ENCODE data around the gene INCENP. TPM values are rescaled to one million over a fixed set of nuclear protein-coding genes. Genes with fewer than 3 reads are reported as not detected.

Gene INCENP
- total and polyA plus RNA-seq, 2 donors (not counting 1 experiment from before 2014, with no cell fraction given) = 8.9 to 37.8 TPM

- Histone ChIP-seq H3K9ac (ENCODE audit: low read length) (no peak overlapping the region), H3K4me3 (ENCODE audit: control extremely low read depth in 1 of 5, extremely low read depth in 1 of 5, insufficient read depth in 1 of 5, low read depth in 2 of 5, low read length in 4 of 5) (no peak overlapping the region), H3K36me3 (replicated peaks in 1 of 2; ENCODE audit: control extremely low read depth in 1 of 2, control insufficient read depth in 1 of 2, extremely low read depth in 1 of 2, insufficient read depth in 2 of 2, low read length in 1 of 2) (peaks cover 3 to 39% of the 10 kb centered on the region in 2 experiments), H3K4me2 (replicated peaks; ENCODE audit: low read depth, low read length, poor library complexity, severe bottlenecking) (no peak overlapping the region), H3K9me3 (ENCODE audit: control extremely low read depth in 1 of 3, control insufficient read depth in 2 of 3, insufficient read depth in 1 of 3, low read length in 2 of 3) (no peaks in the 10 kb centered on the region), H3K27me3 (replicated peaks in 1 of 4; ENCODE audit: control extremely low read depth in 1 of 4, control insufficient read depth in 3 of 4, insufficient read depth in 4 of 4, low read length in 3 of 4) (no peaks in the 10 kb centered on the region), H3K27ac (ENCODE audit: low read length in 2 of 2) (no peak overlapping the region), H4K20me1 (ENCODE audit: control insufficient read depth, insufficient read depth, low read length, poor library complexity, severe bottlenecking) (peaks cover 6% of the 10 kb centered on the region), H2AFZ (ENCODE audit: insufficient read depth, low read depth, low read length, poor library complexity, severe bottlenecking) (no peak overlapping the region), H3K79me2 (ENCODE audit: control insufficient read depth, insufficient read depth, low read length) (peaks cover 95% of the 10 kb centered on the region), H3K4me1 (ENCODE audit: control insufficient read depth in 2 of 2, insufficient read depth in 2 of 2, low read length in 2 of 2) (peaks cover 3 to 10% of the 10 kb centered on the region in 2 donors)
- Mint-ChIP-seq H3K9me3 (ENCODE audit: insufficient read depth) (no peaks in the 10 kb centered on the region), H3K4me3 (no peak overlapping the region), H3K4me1 (peaks cover 19% of the 10 kb centered on the region), H3K27ac (no peak overlapping the region), H3K27me3 (no peaks in the 10 kb centered on the region)
- no peak for DNase-seq
- ChIA-PET POLR2A (no interaction called here), CTCF (no interaction called here)
- 97% methylated on average over 27 of the region's 28 CpGs for WGBS (ENCODE audit: insufficient coverage)
- intact Hi-C loops (cut with micrococcal nuclease) = loop anchor here (10.0 kb wide), 1 partner anchor 775 kb away; no protein-coding TSS in a partner anchor
- TF ChIP-seq CTCF (IDR thresholded peaks at IDR 0.05) = no peak
- no peak for TF ChIP-seq EZH2 (IDR thresholded peaks at IDR 0.05; ENCODE audit: borderline replicate concordance, insufficient read depth, low read depth, low read length, poor library complexity, severe bottlenecking)
- ATAC-seq (ENCODE audit: low read depth) = no peak
These were observed 5.9 kb downstream of the INCENP start for GRCh38 chr11:62129590-62130282.

All from B cell (primary cell).